HEK293T (cell line): Measurements from ENCODE around the gene CNTD1.

Experiments
- ARNT ChIP-seq: fragments of 450-650 bp; IDR thresholded peaks from 2 replicates; pipeline ENCODE4 v1.6.1; 2017; ENCODE audit warnings: mild to moderate bottlenecking
- BHLHE40 ChIP-seq: fragments of 450-650 bp; IDR thresholded peaks from 2 replicates; pipeline ENCODE4 v1.6.1; 2016; ENCODE audit warnings: mild to moderate bottlenecking, moderate library complexity, borderline replicate concordance
- ELF4 ChIP-seq: fragments of 450-650 bp; IDR thresholded peaks from 2 replicates; pipeline ENCODE4 v1.6.1; 2017; ENCODE audit warnings: antibody characterized with exemption
- FOXA1 ChIP-seq: fragments of 450-650 bp; IDR thresholded peaks from 2 replicates; pipeline ENCODE4 v1.6.1; 2016; ENCODE audit warnings: mild to moderate bottlenecking
- FOXK2 ChIP-seq: fragments of 450-650 bp; IDR thresholded peaks from 2 replicates; pipeline ENCODE4 v1.6.1; 2016; ENCODE audit warnings: mild to moderate bottlenecking
- FOXM1 ChIP-seq: fragments of 450-650 bp; IDR thresholded peaks from 2 replicates; pipeline ENCODE4 v1.6.1; 2017; ENCODE audit warnings: mild to moderate bottlenecking, borderline replicate concordance
- L3MBTL2 ChIP-seq: fragments of 450-650 bp; conservative IDR thresholded peaks from 2 replicates; pipeline ENCODE4 v1.6.1; 2016; ENCODE audit warnings: mild to moderate bottlenecking
- ZNF384 ChIP-seq: fragments of 450-650 bp; IDR thresholded peaks from 2 replicates; pipeline ENCODE4 v1.6.1; 2016
- TF ChIP-seq, protein P1 (sequence below): fragments of 450-650 bp; IDR thresholded peaks from 2 replicates; pipeline ENCODE4 v1.6.1; 2016

DNA sequence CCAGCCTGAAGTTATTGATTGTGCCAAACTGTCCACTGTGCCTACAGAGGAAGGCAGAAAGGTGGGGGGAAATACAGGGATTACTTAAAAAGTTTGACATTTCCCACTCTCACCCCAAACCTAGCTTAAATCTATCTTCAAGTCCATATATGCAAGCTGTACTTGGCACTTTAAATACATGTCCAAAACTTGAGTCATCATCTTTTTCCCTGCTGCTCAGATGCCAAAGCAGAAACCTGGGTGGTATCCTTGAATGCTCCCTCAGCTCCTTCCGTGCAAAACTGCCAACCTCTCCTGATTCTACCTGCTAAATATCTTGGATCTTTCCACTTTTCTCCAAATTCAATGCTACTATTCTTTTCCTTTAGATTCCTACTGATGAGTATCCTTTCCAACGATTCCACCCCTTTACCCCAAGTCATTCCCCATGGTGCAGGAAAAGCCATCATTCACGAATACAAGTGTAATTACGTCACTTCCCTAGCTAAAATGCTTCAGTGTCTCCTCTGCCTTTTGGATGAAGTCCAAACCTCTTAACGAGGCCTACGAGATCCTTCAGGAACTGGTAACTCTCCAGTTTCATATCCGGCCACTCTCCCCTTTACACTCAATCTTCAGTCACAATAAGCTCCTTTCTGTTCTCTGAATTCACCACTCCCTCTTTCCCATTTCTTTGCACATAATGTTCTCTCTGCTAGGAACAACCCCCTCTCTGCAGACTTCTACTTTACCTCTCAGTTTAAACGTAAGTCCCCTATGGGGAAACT is 16.2 kb downstream of the CNTD1 start:
- no peak for TF ChIP-seq ZNF384
- TF ChIP-seq FOXM1, result no peak
- no peak for TF ChIP-seq L3MBTL2
- no peak for TF ChIP-seq FOXK2
- TF ChIP-seq, protein P1, sequence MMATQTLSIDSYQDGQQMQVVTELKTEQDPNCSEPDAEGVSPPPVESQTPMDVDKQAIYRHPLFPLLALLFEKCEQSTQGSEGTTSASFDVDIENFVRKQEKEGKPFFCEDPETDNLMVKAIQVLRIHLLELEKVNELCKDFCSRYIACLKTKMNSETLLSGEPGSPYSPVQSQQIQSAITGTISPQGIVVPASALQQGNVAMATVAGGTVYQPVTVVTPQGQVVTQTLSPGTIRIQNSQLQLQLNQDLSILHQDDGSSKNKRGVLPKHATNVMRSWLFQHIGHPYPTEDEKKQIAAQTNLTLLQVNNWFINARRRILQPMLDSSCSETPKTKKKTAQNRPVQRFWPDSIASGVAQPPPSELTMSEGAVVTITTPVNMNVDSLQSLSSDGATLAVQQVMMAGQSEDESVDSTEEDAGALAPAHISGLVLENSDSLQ, result no peak
- TF ChIP-seq ARNT, result no peak
- TF ChIP-seq BHLHE40, result no peak
- no peak for TF ChIP-seq ELF4
- TF ChIP-seq FOXA1, result no peak
